GM19395 (cell line): Measurements from ENCODE around the gene PIR.

ENCODE experiments used
- ATAC-seq: cut with Tn5 transposase; IDR thresholded peaks from one replicate; pipeline ENCODE4 v1.9.1; 2021; ENCODE audit warnings: mild to moderate bottlenecking, moderate library complexity; ENCODE audit not compliant: unreplicated experiment

Gene PIR

DNA sequence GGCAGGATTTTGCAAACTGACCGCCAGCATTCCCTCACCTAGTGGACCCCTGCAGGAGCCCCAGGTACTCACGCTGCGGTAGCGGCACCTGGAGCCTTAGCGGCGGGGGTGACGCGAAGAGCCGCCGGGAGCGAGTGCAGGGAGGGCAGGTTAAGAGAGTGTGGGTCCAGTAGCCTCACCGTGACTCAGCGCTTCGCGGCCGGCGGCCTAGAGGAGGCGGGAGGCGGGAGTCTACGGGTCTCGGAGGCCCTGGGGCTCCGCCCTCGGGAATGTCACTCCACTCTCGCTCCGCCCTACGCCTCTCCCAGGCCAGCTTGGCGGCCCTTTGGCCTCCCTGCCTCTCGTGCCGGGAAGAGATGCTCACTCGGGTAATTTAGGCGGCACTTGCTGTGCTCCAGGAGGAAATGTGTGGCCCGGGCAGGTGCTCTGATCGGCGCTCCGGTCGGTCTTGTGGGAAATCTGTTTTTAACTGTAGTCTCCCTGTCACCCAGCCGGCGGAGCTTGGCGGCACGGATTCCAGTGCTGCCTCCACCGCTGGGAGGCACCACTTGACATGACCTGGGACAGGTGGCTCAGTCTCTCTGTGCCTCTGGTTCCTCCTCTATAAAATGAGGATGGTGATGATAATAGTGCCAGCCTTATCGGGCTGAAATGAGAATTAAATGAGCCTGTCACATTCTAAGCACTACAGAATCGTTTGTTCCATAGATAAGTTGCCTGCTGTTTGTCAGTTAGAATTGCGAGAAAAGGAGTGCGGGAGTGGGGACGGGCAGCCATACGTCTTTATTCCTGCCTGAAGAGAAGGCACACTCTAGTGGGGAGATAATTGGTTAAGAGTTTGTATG is at the start of gene PIR:
TSS of gene PIR (minus strand) at position 216 of the 845 bp plus-strand sequence. CDS start 2,076 bp downstream, outside the sequence.
- ATAC-seq: peak; percentile 96

GRCh38 chrX:15530318-15530717 is 37.2 kb upstream of the PIR start:
- ATAC-seq: no peak

- no peak for ATAC-seq
Measured at GRCh38 chrX:15529165-15529564, 36.0 kb upstream of the PIR start.

DNA sequence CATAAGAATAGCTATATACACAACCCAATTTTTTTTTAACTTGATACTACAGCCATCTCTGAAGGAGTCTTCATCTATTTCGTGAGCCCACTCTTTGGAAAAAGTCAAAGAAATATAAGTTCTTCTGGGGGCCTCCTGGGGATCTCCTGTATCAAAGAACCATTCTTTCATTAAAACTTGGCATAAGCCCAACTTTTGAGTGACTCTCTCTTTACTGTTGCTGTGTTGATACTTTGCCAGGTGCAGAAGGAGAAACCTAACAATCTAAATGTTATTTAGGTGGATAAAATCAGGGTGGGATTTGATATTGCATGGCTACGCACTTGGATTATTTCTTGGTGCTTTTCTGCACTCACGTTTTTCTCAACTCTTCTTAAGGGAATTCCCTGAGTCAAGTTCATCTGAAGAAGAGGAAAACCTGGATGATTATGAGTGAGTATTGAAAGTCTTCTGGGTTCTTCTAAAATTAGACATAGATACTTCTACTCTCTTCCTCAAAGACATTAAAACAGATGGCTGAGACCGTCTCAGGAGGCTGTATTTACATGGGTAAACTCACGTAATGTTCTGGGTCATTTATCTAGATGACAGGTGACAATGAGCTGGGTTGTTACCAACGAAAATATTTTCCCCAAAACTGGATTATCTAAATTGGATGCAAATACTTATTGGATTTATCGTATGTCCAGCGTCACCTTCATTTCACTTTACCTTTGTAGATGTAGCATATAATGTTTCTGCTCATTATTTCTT is 32.7 kb upstream of the PIR start:
- no peak for ATAC-seq

DNA sequence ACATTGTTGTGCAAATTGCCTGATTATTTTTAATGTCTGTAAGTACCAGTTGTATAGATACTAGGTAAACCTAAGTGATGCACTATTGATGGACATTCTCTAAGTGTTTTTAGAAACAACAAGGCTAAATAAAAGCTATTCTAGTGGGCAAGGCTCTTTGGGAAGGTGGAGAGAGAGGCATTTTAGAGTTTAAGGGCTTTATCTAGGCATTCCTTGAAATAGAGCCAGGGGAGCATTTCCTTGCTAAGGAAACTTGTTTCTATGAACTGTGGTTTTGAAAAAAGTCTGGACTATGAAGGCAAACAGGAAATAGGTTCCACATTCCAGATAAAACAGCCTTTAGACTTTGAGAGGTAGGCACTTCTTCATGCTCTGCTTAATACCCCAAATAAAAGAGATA is 31.3 kb upstream of the PIR start:
- no peak for ATAC-seq

- ATAC-seq: no peak
Measured at GRCh38 chrX:15523088-15523487, 30.0 kb upstream of the PIR start.

GRCh38 chrX:15522464-15522863 is 29.3 kb upstream of the PIR start:
- no peak for ATAC-seq

DNA sequence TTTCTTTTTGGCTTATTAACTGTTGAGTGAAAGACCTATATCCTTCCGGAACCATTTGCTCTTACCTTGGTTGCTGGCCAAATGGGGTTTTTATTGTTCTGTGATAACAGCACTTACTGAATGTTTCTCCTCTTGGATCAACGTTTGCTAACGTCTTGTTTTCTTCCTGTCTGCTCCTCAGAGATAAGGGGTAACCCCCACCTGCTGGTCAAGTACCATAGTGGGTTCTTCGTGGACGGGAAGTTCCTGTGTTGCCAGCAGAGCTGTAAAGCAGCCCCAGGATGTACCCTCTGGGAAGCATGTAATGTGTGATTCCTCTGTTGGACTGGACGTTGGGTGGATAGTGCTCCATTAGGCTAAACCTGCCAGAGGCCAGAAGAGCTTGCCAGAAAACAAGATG is 22.8 kb upstream of the PIR start:
- no peak for ATAC-seq

- no peak for ATAC-seq
Measured at GRCh38 chrX:15514279-15514678, 21.1 kb upstream of the PIR start.

DNA sequence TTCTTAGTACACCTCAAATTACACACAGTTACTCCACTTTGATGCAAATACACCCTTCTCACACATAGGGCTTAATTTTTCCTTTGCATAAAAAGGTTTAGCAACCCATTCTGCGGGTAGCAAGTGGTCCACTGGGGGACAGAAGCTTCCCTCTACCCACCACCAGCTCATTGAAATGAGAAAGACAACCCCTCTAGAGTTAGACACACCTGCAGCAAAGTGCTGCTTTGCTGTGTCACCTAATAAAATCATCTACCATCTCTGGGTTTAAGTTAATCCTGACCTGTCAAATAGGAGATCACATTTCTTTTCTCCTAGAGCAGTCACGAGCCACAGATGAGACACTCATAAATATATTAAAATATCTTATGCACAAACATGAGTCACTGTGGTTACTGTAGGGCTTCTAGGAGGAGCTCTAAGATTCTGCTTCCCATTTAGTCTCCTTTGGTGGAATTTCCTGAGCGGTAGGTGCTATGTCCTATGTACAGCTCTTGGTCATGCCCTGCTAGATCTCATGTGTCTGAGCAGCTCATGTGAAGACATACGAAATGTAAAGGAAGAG is 19.4 kb upstream of the PIR start:
- ATAC-seq: no peak

GRCh38 chrX:15511563-15511962 is 18.4 kb upstream of the PIR start:
- ATAC-seq: no peak

GRCh38 chrX:15509845-15510244 is 16.7 kb upstream of the PIR start:
- ATAC-seq: no peak

- ATAC-seq: no peak
Measured at GRCh38 chrX:15507005-15507404, 13.9 kb upstream of the PIR start.

GRCh38 chrX:15505101-15505500 is 12.0 kb upstream of the PIR start:
- no peak for ATAC-seq

- no peak for ATAC-seq
Measured at GRCh38 chrX:15504661-15505060, 11.5 kb upstream of the PIR start.

GRCh38 chrX:15501506-15501905 is 8.4 kb upstream of the PIR start:
- no peak for ATAC-seq

GRCh38 chrX:15500497-15500966 is 7.4 kb upstream of the PIR start, which contains the start of gene BMX:
Gene BMX (plus strand): TSS chrX:15500807. CDS start chrX:15508354, 7,547 bp downstream.
- no peak for ATAC-seq

- no peak for ATAC-seq
Measured at GRCh38 chrX:15499976-15500375, 6.8 kb upstream of the PIR start.

DNA sequence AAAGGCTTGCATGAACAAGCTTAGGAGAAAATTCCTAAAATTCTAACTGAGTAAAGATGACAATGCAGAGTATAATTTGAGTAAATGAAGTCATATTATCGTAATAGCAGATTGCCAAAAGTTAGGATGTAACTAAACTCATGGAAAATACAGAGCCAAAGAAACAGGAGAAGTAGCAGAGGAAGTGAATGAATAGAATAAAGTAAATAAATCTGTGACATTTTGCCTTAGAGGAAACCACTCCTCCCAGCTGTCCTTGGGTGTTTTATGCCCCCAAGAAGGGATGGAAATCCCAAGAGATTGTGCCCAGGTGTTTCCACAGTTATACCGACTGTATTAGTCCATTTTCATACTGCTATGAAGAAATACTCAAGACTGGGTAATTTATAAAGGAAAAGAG is 5.6 kb upstream of the PIR start:
- no peak for ATAC-seq

DNA sequence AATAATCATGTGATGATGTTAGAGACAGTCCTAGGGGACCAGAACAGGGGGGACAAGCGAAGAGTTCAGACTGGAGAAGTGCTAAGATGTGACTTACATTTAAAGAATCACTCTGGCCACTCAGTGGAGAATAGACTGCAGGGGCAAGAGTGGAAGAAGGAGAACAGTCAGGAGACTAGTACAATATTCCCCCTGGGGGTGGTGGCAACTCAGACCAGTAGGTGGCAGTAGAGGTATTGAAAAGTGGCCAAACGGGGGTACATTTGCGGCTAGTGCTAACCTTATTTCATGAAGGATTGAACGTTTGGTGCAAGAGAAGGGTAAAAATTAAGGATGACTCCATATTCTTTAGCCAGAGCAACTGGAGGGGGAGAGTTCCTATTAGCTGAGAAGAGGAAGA is 4.7 kb upstream of the PIR start:
- ATAC-seq: no peak

- no peak for ATAC-seq
Measured at GRCh38 chrX:15496824-15497223, 3.7 kb upstream of the PIR start.

DNA sequence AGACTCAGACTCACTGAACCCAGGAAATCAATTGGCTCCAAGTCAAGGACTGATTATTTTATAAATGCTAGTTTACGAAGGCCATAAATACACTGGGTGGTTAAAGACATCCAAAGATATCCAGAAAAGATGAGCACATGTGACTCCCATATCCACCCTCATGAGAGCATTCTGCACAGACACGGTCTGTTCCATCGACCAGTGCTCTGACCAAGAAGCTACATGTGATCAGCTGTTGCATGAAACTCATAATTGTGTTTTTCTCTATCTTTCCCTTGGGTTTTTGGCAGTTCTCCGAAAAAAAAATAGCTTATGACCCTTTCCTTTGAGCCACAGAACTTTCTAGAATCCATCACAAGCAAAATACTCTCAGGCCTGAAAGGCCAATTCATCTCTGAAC is 2.7 kb upstream of the PIR start:
- no peak for ATAC-seq
